CD4-positive, alpha-beta T cell treated with Interleukin-15 for 1 hour (primary cell): ENCODE measurements around the gene LPP.

ENCODE experiments used
- DNase-seq: peaks from one replicate; pipeline ENCODE4 v3.0.0-alpha.2; 2020

LPP gene

DNA sequence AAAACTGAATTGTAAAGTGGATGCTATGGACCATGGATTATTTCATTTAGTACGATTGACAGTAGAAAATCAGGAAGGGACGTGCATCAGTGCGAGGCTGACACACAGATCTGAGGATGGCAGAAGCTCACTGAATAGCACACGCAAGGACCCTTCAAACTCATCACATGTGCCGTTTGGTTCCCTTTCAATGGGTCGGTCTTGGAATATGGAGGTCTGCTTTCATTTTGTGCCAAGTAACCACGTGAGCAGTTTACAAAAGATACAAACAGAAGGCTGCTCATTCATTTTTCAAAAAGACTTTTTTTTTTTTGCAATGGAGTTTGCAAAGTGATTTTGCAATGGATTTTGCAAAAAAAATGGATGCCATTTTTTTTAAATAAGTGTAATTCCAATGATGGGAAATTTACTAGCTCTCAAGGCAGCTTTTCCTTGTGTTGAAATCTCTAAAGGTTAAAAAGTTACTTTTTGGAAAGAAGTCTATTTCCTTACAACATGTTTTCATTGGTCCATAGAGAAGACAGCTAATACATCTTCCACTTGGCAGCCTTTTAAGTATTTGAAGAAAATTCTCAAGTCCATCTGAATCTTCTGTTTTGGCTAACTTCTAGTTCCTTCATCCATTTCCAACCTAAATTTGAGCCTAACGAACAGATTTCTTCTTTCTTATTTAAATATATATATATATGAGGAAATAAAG, 625.5 kb downstream of the LPP start:
- no peak for DNase-seq

GRCh38 chr3:188780193-188781147, 626.5 kb downstream of the LPP start:
- peak; percentile 28 for DNase-seq

DNA sequence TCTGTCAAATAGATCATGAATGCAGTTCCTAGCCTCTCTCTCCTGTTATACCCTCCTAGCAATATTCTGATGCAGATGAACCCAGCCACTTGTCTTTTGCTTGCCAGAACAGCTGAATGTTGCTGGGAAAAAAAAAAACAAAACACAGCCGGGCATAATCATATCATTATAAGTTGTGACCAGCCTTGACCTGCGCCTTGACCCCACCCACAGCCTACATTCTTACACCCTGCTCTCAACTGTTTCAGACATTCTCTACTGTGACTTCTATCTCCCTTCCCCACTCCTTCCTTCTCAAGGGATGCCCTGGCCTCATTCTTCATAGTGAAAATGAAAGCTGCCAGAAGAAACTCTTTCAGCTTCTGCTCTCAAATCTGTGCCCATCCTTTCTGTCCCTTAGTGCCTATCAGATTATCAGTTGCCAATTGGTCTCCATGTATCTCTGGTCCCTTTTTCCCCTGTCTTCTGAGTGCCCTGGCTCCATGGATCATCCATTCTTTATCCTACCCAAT, 628.7 kb downstream of the LPP start:
- no peak for DNase-seq

DNA sequence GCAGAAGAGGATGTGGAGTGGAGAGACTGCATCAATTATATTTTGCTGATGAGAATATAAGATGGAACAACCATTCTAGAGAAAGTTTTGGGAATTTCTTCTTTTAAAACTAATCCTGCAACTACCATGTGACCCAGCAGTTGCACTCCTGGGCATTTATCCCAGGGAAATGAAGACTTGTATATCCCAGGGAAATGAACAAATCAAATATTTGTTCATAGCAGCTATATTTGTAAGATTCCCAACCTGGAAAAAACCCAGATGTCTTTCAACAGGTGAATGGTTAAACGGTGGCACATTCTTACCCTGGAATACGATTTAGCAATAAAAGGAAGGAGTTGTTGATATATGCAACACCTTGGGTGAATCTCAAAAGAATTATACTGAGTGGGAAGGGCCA, 632.5 kb downstream of the LPP start:
- no peak for DNase-seq

DNA sequence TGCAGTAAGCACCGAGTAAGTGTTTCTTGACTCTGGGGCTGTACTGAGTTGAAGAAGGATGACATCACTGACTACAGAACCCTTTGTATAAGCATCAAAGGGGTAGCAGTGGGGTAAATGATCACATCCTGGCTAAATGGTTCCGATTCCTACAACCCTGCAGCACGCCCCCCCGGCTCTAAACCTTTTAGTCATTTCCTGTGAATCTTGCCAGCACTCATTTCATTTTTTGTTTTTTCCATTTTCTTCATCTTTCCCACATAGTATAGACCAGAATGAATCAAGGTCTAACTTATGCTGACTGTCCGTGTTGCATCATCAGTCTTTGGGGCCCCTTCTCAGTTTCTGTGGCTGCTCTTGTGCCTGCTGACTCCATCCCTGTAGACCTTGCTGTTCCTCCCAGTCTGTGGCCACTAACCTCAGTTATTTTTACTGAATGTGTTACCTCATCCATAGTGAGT, 634.7 kb downstream of the LPP start:
- DNase-seq = peak; percentile 61

DNA sequence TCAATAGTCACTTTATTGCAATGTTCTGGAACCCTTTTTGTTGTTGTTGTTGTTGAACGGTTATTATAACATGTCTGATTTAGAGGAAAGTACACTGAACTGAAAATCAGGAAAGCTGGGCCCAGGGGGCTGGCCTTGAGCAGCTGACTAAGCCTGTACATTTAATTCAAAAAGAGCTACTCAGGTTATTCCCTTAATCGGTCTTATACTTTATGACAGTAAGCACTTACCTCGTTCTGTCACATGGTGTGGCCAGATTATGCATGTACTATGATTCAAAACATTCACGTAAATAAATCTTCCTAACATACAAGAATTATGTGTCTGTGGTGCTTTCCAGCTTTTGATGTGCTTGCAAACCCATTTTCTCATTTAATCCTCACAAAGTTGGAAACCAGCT, 635.3 kb downstream of the LPP start:
- no peak for DNase-seq

GRCh38 chr3:188791311-188791710, 637.4 kb downstream of the LPP start:
- DNase-seq = no peak

GRCh38 chr3:188792793-188793192, 638.8 kb downstream of the LPP start:
- no peak for DNase-seq

DNA sequence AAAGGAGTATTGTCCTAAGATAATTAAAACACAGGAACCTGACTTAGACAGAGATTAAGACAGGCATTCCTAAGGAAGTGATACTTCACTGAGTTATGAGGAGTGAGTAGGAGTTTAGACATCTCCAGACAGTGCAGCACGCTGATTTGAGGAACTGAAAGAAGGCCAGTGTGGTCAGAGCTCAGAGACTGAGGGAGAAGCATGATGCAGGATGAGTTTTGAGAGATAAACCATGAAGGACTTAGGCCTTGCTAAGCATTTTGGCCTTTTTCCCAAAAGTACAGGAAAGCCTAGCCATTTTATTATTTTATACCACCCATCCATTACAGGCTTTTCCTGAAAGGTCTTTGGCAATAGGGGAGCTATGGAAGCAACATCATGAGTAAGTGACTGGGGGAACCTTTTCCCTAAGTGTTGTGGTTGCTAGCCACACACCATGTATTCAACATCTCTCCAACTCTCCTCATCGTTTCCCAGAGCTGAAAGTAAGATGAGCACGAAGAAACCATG, 642.2 kb downstream of the LPP start:
- peak; percentile 53 for DNase-seq

GRCh38 chr3:188797045-188797444, 643.1 kb downstream of the LPP start:
- DNase-seq = no peak

- no peak for DNase-seq
Measured at GRCh38 chr3:188798556-188799145, 644.7 kb downstream of the LPP start.

DNA sequence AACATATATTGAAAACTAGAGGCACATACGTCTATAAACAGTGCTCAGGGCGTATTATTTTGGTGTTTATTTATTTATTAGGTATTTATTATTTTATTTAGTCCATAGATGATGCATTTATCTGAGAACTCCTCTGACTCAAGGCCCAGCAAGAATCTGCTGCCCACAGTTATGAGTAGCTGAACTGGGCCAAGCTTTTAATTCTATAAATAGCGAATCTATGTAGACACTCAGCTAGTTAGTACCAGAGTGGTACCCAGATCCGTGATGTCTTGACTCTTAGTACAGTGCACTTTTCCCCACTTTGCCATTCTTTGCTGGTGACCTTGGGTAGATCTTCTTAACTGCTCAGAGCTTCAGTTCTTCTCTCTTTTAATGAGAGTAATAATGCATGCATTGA, 647.4 kb downstream of the LPP start:
- no peak for DNase-seq

DNA sequence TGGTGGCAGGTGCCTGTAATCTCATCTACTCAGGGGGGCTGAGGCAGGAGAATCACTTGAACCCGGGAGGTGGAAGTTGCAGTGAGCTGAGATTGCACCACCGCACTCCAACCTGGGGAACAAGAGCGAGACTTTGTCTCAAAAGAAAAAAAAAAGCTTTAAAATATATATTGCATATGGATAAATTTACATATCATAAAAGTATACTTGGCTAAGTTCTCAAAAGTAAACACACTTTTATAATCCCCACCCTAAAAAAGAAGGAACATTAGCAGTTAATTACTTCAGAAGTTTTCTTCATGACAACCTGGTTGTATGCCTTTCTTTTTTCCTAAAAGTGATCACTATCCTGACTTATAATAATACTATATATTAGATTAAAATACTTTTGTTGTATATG, 648.7 kb downstream of the LPP start:
- DNase-seq = no peak

DNA sequence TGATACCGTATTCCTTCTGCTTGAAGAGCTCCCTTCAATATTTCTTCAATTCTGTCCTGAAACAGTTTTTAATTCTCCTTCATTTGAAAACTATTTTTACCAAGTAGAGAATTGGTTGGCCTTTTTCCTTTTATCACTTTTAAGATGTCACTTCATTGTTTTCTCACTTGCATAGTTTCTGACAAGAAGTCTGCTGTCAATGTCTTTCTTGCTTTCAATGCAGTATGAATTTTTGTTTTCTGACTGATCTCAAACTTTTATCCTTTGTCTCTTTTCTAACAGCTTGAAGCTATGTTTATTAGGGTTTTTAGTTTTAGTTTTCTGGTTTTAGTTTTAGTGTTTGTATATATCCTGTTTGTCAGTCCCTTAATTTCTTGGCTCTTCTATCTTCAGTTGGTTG, 653.0 kb downstream of the LPP start:
- no peak for DNase-seq

GRCh38 chr3:188812198-188812597, 658.2 kb downstream of the LPP start:
- DNase-seq = no peak

DNA sequence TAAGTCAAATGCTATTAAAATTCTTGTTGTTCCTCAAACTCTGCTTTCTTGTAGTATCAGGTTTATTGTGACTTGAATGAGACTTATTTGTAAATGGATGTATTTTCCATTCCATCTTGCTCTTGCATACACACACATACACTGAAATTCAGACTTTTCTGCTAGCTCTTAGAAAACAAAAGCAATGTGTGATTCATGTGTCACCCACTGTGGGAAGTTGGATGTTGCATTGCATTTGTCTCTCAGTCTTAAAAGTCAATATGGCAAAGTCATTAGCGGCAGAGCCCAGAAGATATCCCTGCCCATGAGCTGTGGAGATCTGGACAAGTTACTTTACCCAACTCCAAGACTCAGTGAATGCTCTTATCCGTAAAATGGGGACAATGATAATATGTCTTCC, 660.6 kb downstream of the LPP start:
- DNase-seq = no peak

GRCh38 chr3:188817103-188817934, 663.4 kb downstream of the LPP start:
- DNase-seq = no peak

GRCh38 chr3:188817935-188818269, 663.9 kb downstream of the LPP start:
- no peak for DNase-seq

- no peak for DNase-seq
Measured at GRCh38 chr3:188818282-188818681, 664.3 kb downstream of the LPP start.

- DNase-seq = no peak
Measured at GRCh38 chr3:188819939-188820338, 666.0 kb downstream of the LPP start.

DNA sequence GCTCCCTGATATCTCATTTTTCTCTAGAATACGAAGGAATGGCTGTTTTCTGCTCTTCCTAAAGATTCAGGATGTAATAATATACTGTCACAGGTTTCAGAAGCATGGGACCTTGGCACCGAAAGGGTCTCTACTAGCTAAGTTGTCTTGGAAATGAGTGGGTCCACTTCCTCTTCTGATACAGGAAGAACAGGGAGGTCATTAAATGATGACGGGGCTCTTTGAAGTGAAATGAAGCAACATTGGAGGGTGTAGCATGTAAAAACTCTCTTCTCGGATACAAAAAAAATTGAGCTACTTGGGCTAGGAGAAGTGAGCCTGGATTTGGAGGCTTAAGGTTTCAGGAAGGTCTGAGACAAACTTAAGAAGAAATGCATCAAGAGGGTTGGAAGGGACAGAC, 668.0 kb downstream of the LPP start:
- DNase-seq = peak; percentile 26

GRCh38 chr3:188822411-188822810, 668.5 kb downstream of the LPP start:
- no peak for DNase-seq

DNA sequence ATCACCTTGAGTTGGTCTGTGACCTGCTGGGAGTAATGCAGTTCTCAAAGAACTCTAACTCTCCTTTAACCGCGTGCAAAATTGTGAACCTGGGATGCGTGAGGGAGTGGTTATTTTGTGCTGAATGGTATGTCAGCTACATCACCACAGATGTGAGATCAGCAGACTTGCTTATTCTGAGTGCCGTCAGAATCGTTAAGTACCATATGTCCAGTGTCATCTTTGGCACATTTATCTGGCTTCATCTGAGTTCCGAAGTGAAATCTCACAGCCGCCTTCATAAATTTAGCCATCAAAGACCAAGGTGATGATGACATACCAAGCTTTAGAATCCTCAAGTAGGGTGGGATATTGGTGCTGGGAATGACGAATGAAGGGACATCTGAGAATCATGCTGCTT, 670.6 kb downstream of the LPP start:
- DNase-seq = no peak
